Lung (tissue), 16 donors: ENCODE measurements around the gene KRTAP20-3. TPM values are rescaled to one million over a fixed set of nuclear protein-coding genes. Genes with fewer than 3 reads are reported as not detected.

Experiments
- ATAC-seq: fragments of 200-7000 bp; cut with Tn5 transposase; one replicate; pipeline ENCODE4 v1.9.1; 2020; ENCODE audit warnings: moderate number of reproducible peaks; ENCODE audit not compliant: insufficient read depth, low FRiP score
- DNase-seq, 3 donors: peaks; one replicate each; pipeline ENCODE4 v3.0.0-alpha.2; 2013 to 2017
- H3K27ac ChIP-seq, 2 donors: one replicate each; pipeline ENCODE4 v1.5.1; 2013; ENCODE audit warnings: mild to moderate bottlenecking in 2 of 2, moderate library complexity in 2 of 2, control low read depth in 1 of 2, inconsistent platforms in 1 of 2, low read depth in 1 of 2, low read length in 1 of 2
- H3K27me3 ChIP-seq, 3 donors: one replicate each; pipeline ENCODE4 v1.5.1; 2013; ENCODE audit warnings: low read length in 2 of 3; ENCODE audit not compliant: control insufficient read depth in 3 of 3, insufficient read depth in 3 of 3
- H3K36me3 ChIP-seq, 4 donors: one replicate each; pipeline ENCODE4 v1.5.1; 2013; ENCODE audit warnings: low read length in 4 of 4, mild to moderate bottlenecking in 1 of 4, moderate library complexity in 1 of 4; ENCODE audit not compliant: control insufficient read depth in 4 of 4, insufficient read depth in 4 of 4
- H3K4me1 ChIP-seq, 5 donors: one replicate each; pipeline ENCODE4 v1.5.1; 2013; ENCODE audit warnings: low read length in 5 of 5, mild to moderate bottlenecking in 2 of 5, moderate library complexity in 1 of 5; ENCODE audit not compliant: control insufficient read depth in 5 of 5, insufficient read depth in 5 of 5
- H3K4me3 ChIP-seq: one replicate; pipeline ENCODE4 v1.5.1; 2013; ENCODE audit warnings: mild to moderate bottlenecking, control low read depth, moderate library complexity
- H3K9ac ChIP-seq, 2 donors: one replicate each; pipeline ENCODE4 v1.5.1; 2013; ENCODE audit warnings: low read length in 2 of 2, control low read depth in 1 of 2; ENCODE audit not compliant: insufficient read depth in 1 of 2
- H3K9me3 ChIP-seq, 4 donors: one replicate each; pipeline ENCODE4 v1.5.1; 2013; ENCODE audit warnings: low read length in 3 of 4, mild to moderate bottlenecking in 1 of 4, moderate library complexity in 1 of 4; ENCODE audit not compliant: control insufficient read depth in 4 of 4, insufficient read depth in 3 of 4
- CTCF ChIP-seq: IDR thresholded peaks from 2 replicates; pipeline ENCODE4 v1.5.1; 2012; ENCODE audit warnings: mild to moderate bottlenecking; ENCODE audit errors: control extremely low read depth, extremely low read depth
- WGBS, 2 donors: extraction: QIAGEN DNeasy Blood & Tissue Kit; methylation state at CpG; one replicate each; pipeline ENCODE4 v1.1.7; 2013; 5-methylcytosine and 5-hydroxymethylcytosine counted together
- long read RNA-seq, 5 donors: transcript quantifications; one replicate each; lab custom pipeline, GENCODE V29; 2026
- polyA plus RNA-seq, 2 donors: library from polyadenylated mRNA; stranded (reverse); fragments of 200-250 nt; gene quantifications; one replicate each; pipeline ENCODE4 v1.2.1, GENCODE V29; 2013
- total RNA-seq, 2 donors: library from RNA; depleted of rRNA in 1 of 2; stranded (reverse); fragments of >200 nt in 1 of 2; gene quantifications; one replicate each; pipeline ENCODE4 v1.2.1, GENCODE V29; 2014 to 2021
- donor health status: control.
- donor health status: control.
- donor health status: Bipolar disorder and iron deficiency.
- donor health status: healthy.
- donor health status: DM: yes; HTN: yes; CAD: no.

The KRTAP20-3 gene
- total RNA-seq (not detected), polyA plus RNA-seq (not detected)
- long read RNA-seq, donor 1, result 0 reads
- long read RNA-seq, donor 2, result 0 reads
- long read RNA-seq, donor 3, result 0 reads
- long read RNA-seq, donor 4, result 0 reads
- long read RNA-seq, donor 5, result 0 reads

- ATAC-seq, result no peak
- no peak for TF ChIP-seq CTCF
- H3K4me1 ChIP-seq, result no peaks in the 10 kb centered on the region
- no peak within 1 kb of the TSS for H3K27ac ChIP-seq
- DNase-seq, result no peak
- no peaks in the 10 kb centered on the region for H3K9me3 ChIP-seq
- H3K9ac ChIP-seq, result no peak within 1 kb of the TSS
- 86 to 97% methylated on average over 2 of the region's 2 CpGs for WGBS, 2 donors
- no peaks in the 10 kb centered on the region for H3K27me3 ChIP-seq
- H3K36me3 ChIP-seq, result no peaks in the 10 kb centered on the region
- H3K4me3 ChIP-seq, result no peak within 1 kb of the TSS
These were observed at the start of gene KRTAP20-3 for GRCh38 chr21:30642564-30642963. Gene KRTAP20-3, plus strand, starts transcription at chr21:30642864.

- no peak for ATAC-seq
- no peaks in the 10 kb centered on the region for H3K36me3 ChIP-seq
These were observed 43.9 kb upstream of the KRTAP20-3 start, which contains the start of gene KRTAP6-2 for GRCh38 chr21:30598802-30599201. Gene KRTAP6-2, minus strand, starts transcription at chr21:30598902. Its CDS starts 28 bp downstream, at chr21:30598874.

DNA sequence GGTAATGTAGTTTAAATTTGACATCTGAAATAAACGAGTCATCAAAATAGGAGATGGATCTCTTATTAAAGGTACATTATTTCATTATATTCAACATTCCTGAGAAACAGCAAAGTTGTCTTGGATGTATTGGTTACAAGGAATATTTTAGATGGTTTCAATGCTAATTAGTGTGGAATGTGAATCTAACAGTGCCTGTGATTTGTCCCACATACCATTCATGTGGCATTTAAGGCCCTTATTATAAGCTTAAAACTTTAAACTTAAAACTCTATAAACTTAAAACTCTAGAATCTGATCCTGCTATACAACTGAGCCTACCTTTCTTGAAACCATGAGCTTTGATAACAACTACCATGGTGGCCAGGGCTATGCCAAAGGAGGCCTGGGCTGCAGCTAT lies 41.9 kb upstream of the KRTAP20-3 start, which contains the start of gene KRTAP22-1:
KRTAP22-1 (plus strand) TSS at position 301 of the 400 bp plus-strand sequence.
- Histone ChIP-seq H3K36me3 (no peaks in the 10 kb centered on the region), H3K9ac (no peak within 1 kb of the TSS), H3K27me3 (no peaks in the 10 kb centered on the region), H3K4me1 (no peaks in the 10 kb centered on the region), H3K27ac (no peak within 1 kb of the TSS), H3K9me3 (no peaks in the 10 kb centered on the region), H3K4me3 (no peak within 1 kb of the TSS)
- WGBS, 2 donors, result 57 to 93% methylated on average over 1 of the region's 1 CpG
- DNase-seq (no peak), ATAC-seq (no peak)
- no peak for TF ChIP-seq CTCF

More at GRCh38 chr21:30598802-30599201, 43.9 kb upstream of the KRTAP20-3 start, which contains the start of gene KRTAP6-2:
- TF ChIP-seq CTCF, result no peak
- Histone ChIP-seq H3K9ac (no peak within 1 kb of the TSS), H3K27me3 (no peaks in the 10 kb centered on the region), H3K9me3 (no peaks in the 10 kb centered on the region), H3K4me1 (no peaks in the 10 kb centered on the region), H3K4me3 (no peak within 1 kb of the TSS), H3K27ac (no peak within 1 kb of the TSS)
- DNase-seq, result no peak
- 95 to 99% methylated on average over 6 of the region's 6 CpGs for WGBS, 2 donors

- H3K36me3 ChIP-seq, result no peaks in the 10 kb centered on the region
- no peak overlapping the region for H3K27ac ChIP-seq
- H3K4me1 ChIP-seq, result no peaks in the 10 kb centered on the region
- no peak overlapping the region for H3K4me3 ChIP-seq
- DNase-seq (no peak), ATAC-seq (no peak)
- 88 to 93% methylated on average over 2 of the region's 2 CpGs for WGBS, 2 donors
- no peaks in the 10 kb centered on the region for H3K27me3 ChIP-seq
- no peak for TF ChIP-seq CTCF
- no peaks in the 10 kb centered on the region for H3K9me3 ChIP-seq
- H3K9ac ChIP-seq, result no peak overlapping the region
These were observed 36.7 kb upstream of the KRTAP20-3 start for GRCh38 chr21:30605968-30606367.
